Measurements from ENCODE around the gene ZNF423.

ZNF423 gene

DNA sequence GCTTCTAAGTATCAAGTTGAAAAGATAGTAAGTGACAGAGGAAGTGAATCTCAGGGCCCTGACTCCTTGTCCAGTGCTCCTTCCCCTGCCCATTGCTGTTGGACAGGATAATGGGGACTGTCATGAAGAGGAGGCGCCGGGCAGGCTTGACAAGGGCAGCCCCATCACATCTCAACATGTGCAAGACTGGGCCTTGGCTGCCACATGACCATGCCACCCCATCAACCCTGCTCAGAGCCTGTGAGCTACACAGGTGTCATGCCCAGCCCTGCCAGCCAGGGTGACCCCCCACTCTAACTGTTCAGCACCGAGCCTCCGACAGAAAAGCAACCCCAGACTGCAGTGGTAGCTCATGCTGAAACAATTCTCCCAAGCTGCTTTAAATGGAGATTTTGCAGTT lies 310.7 kb downstream of the ZNF423 start:
- DNase-seq: no peak

DNA sequence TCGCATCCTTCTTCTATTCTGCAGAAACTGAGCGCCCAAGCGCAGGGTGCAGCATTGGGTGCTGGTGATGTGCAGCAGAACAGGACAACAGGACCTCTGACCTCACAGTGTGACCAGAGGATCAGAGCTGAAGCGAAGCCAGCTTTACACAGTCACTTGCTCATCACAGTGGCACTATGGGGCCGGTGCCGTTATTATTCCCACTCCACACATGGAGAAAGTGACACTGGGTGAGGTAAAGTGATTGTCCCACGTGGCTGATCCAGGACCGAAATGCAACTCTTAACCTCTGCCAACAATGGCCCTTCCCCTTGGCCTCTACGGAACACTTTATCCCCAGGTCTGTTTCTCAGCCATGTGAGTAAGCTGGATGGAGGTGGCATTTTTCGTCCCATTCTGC lies 311.1 kb downstream of the ZNF423 start:
- DNase-seq: no peak

DNA sequence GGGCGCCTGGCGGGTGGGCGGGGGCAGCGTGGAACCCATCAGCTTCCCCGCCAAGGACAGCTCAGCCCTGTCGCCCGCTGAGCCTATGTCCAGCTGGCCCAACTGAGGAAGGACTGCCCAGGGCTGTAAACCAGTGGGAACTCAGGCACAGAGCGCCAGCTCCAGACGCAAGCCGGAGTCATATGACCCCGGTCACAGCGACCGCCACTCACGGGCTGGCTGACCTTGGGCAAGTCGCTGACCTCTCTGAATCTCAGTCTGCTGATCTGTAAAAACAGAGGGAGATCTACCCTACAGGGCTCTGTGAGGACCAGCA lies 312.3 kb downstream of the ZNF423 start:
- DNase-seq: no peak

DNA sequence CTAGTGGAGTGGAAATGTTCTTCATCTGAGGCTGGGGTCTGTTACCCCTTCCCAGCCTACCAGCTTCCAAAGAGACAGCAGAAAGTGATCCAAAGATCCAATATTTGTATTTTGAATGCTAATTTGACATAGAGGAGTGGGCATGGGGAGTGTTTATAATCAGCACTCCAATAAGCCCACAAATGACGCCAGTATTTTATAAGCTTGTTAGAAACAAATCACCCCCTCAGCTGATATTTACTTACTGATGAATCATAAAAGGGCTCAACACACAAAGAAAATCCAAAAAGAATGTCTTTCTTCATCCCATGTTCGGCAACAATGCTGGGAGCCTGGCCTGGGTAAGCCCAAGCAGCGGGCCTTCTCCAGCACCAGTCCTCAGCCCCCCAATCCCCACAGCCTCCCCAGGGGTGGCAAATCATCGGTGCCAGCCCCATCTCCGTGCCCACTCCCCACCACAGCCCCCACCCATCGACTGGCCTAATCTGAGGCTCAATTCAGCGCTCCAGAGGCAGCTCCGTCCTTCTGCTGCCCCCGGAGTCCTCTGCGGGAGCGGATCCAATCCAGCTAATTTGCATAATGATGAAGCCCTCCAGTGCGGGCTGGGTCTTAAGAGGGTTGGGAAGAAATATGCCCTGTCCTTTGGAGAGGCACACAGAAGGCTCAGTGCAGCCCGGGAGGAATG lies 312.8 kb downstream of the ZNF423 start:
- no peak for DNase-seq

DNA sequence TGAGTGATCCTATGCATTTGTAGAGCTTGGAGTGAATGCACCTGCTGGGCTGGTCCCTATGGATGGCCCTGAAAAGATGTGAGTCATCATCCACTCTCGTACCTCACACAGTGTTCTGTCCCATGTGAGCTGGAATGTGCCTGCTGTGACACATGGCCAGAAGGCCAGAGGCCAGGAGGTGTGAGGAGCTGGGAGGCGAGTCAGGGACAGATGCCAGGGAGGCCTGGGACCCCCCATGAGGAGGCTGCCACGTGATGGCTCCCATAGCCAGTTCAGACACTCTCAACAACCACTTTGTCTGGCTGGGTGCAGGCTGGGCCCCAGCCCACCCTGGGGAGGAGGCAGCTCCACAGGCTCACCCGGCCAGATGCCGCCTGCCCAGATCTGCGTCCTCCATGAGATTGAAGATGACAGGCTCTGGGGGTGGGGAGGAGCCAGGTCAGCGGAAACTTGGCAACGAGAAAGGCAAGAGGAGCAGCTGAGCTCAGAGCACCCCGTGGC lies 313.5 kb downstream of the ZNF423 start:
- DNase-seq: no peak

DNA sequence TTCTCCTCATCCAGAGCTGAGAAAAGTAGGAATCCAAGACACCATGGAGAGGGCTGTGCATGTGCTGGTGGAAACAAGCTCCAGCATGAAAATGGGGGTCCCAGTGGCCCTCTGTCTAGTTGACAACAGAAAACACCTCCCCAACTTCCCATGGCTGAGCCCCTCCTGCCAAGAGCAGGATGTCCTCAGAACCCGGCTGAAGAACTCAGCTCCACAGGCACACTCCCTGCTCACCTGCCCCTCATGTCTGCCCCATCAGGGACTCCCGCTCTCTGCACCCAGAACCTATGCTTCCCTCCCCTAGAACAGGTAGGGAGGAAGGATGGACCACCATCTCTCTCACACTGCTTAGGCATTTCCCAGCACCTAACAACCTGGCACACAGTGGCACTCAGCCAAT lies 315.1 kb downstream of the ZNF423 start:
- DNase-seq: no peak

DNA sequence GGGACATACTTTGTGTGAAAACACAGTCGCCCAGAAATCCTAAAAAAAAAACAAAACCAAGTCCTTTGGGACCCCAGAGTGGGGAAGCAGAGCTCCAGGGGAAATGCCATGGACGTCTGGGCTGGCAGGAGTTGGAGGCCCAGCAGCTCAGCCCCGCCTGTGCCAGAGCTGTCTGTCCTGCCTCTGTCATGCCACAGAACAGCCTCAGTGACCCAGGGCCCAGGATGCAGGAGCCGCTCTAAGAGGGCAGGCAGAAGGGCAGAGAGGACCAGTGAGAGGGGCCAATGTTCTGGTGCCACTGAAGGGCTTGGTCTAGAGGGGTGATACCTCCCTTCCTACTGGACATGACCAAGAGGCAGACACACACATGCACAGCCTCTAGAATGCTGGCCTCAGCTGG lies 316.2 kb downstream of the ZNF423 start:
- no peak for DNase-seq

DNA sequence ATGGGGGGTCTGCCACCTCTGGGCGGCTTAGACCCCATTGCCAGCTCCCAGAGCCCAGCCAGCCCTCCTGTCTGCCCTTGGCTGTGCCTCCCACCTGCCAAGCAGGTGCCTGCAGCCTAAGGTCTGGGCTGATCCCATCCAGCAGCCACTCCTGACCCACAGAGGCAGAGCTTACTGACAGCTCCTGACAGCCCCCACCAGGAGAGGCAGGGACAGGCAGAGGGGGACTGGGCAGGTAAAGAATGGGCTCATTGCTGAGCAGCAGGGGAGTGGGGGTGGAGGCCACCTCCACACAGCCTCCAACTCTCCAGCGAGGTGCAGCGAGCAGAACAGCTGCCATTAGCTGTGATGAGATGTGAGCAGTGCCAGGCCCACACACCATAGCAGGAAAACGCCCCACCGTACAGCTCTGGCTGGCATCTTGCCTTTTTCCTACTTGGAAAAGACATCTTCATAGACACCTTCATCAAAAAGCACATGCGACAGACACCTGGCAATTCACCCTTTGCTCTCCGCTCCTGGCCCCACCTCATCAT lies 317.9 kb downstream of the ZNF423 start:
- no peak for DNase-seq

DNA sequence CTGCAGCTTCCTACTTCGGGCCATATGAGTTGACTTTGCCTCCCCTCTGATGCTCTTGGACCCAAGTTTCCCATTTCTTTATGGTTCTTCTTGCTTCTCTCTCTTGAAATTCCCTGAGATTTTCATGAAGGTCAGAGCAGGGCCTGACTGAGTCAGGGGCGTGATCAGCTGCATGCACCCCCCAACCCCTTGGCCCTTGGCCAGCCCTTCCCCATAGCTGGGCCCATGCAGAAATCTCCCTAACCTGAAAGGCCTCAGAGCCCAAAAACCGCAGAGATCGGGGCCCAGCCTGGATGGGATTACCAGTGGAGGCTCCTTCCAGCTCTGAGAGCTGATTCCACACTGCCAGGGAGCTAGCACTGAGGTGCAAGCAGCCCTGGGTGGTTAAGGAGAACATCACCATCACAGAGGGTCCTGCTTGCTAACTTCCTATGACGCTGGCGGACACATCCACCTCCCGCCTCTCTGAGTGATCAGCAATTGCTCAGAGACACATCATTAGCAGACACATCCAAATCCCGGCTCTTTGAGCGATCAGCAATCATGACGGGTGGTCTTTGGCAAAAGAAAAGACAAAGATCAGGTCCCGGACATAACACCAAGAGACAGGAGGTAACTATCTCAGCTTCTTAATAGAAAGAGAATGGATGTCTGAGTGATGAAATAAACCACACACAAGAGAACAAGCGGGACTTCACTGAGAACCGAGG lies 320.9 kb downstream of the ZNF423 start:
- DNase-seq: no peak

DNA sequence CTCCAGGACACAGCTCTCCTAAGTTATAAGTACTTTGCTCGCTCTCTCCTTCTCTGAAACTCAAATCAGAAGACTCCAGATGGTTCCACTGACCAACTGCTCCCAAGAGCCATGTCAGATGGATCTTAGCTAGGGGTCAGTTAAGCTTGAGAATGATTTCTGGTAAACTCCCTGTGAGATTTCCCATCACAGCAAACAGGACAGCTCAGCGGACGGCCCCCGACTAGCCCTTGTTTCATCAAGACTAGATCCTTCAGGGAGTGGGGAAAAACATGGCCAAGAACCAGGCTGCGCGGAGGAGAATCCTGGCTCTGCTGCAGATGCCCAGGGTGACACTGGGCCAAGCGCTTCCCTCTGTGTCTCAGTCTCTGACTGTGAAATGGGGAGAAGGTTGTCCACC lies 322.5 kb downstream of the ZNF423 start:
- DNase-seq: no peak

DNA sequence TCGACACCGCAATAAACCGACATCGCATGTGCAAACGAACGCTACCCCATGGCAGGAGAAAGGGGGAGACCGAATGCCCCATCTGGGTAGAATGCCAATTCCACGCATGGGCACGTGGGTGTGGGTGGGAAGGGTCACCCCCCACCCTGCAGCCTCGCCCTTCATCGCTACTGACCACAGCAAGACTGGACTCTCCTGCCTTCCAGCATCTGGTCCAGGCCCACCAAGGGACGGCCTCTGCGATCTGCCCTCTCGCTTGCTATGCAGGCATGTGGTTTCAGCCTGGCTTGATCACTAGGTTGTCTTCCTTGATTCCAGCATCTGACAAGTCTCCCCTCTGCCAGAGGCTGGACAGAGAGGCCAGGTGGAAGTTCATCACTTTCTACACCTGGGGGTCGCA lies 323.0 kb downstream of the ZNF423 start:
- DNase-seq: no peak

DNA sequence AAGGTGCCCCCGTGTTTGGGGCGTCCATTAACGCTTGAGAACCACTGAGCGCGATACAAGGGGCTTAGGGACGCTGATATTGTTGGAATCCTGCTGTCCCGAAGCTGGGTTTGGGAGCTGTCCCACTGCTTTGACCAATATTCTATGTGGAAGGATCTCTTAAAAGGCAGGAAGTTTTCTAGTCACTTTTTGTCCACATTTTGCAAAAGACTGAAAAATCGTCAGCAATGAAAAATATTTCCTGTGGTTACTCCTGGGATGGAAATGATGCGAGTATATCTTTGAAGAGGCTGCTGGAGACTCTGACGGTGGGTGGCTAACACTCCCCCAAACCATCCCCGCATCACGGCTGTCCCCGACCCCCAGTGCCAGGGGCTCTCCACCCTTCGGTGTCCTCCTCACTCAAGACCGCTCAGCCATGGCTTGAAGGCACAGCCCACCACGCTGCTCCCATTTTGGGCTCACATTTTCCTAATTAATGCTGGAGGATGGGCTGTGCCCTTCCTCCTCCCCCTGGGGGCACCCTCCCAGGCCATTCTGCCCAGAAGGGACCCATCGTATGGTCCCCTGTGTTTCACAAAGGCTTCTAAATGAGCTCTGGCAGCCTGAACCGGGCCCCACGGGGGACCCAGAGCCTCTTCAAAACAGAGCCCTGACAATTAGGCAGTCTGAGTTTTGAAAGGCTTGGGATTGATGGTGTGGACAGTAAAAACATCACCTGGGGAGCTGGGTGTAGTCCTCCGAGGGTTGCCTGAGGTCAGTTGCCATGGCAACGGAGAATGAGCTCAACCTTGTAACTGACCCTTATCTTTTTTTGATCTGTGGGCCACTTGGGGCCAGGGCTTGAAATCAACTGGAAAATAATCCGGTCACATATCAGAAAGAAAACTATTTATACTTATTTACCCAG lies 323.7 kb downstream of the ZNF423 start:
- no peak for DNase-seq

DNA sequence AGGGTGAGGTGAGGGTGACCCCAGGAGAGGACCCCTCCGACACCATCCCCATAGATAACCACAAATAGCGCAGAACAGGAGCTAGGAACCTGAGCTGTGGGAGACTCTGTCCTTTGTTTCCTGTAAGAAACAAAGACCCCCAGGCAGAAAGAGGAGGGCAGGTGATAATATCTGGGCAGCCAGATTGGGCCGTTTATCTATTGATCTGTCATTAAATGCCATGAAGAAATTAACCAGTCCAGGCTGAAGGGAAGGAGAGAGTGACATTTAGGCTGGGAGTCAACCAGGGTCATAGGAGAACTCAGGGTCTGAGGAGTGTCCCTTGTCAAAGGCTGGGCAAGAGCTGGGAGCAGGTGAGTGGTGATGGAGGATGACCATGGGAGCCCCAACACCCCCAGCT lies 324.5 kb downstream of the ZNF423 start:
- no peak for DNase-seq

DNA sequence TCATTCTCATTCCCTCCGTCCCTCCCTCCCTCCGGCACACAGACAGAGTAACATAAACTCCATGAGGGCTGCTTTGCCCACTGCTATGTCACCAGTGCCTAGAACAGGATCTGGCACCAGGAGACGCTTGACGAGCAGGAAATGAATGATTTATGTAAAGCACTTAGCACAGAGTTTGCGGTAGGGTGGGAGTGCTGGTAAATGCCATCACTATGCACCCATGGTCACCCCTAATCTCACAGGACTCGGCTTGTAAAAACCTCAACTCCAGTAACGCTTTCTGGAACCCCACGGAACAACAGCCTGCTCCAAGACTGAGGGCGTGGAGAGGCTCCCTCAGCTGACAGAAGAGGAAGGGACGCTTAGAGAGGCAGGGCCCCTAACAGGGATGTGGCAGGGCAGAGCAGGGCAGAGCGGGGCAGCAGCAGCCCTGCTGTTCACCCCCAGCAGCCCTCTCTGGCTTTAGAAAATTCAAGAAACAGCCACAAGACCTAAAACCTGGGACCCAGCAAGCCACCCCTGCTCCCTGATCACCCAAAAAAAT lies 325.4 kb downstream of the ZNF423 start:
- no peak for DNase-seq

DNA sequence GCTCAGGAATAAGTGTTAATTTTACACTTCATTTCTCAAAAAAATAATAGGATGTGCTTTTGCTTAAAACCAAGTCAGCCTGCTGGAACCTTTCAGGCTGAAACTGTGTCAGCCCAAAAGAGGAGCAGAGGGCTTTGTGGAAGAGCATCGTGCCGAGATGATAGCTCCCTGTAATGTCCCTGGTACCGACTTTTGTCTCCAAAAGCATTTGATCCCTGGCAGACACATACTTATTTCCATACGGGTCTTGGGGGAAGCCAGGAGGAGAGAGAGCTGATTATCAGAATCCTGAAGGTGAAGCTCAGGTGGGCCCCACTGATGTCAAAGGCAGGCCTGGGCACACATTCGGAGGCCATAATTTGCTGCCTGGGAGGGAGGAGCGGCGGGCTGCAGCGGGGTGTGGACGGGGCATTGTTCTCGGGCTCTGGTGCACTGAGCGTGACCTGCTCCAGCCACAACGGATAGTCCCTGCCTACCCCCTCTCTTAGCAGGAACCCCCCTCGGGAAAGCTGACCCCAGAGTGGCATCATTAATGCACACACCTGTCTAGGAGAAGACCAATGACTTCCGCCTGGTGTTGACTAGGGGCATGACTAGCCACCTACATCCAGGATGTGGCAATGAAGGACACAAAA lies 326.4 kb downstream of the ZNF423 start:
- no peak for DNase-seq

DNA sequence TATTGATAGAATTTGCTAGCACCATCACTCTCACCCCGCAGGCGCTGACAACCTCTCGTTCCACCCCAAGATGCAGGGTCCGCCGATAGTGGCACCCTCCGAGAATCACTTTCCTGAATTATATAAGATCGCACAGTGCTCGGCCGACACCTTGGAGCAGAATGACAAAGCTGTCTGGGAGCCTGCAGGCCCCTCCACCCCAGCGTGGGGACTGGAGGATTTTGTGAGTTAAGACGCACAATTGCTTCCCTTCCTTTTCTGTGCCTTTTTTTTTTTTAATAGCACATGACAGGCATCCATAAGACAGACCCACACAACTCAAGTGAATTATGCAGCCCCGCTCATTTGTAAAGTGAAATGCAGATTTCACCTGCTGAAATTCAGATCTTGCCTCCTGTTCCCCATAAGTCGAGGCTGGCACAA lies 327.0 kb downstream of the ZNF423 start:
- DNase-seq: no peak

DNA sequence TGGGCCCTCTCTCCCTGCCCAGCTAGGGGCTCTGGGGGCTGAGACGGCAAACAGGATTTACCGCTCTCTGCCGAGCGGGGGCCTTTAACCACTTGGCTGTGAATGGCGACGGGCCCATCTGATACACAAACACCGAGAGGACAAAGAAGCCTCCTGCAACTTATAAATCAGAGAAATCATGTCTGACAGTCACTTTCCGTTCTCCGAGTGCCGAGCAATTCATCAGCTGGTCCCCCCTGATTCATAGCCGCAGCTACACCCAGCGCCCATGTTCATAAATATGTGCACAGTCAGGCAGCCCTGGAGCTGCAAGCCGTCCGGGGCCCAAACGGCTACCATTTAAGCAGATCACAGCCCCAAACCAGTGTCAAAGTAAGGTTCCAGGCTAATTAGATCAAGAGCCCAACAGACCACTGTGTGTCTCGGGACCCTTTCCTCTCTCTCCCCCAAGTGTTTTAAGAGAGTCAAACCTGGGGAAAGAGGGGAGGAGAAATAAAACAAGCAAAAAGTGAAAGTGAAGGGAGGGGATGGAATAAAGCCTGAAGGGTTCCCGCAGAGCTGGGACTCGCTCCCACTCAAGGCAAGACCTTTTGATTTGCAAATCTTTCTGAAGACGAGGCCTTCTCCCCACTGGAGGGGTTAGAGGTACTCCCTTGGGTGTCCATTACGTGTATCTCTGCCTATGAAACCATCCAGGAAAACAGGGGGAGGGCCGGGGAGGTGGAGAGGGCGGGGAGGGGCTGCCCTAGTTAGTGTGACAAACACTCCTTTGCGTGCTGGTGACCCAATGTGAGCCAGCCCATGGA lies 327.6 kb downstream of the ZNF423 start:
- DNase-seq: no peak

DNA sequence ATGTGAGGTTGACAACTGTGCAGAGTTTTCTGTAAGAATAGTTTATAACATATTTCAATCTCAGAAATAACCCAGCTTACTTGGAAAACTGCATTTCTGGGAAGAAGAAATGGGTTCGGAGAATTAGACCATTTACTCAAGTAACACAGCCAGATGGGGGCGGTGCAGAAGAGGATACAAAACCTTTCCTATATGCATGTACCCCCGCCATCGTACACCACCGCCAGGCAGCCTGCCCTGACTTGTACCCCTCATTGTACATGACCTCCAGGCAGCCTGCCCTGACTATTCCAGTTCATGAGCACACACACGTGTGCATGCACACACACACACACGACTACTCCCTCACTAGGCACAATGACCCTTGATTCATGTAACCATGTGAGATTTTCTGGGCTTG lies 328.3 kb downstream of the ZNF423 start:
- no peak for DNase-seq

DNA sequence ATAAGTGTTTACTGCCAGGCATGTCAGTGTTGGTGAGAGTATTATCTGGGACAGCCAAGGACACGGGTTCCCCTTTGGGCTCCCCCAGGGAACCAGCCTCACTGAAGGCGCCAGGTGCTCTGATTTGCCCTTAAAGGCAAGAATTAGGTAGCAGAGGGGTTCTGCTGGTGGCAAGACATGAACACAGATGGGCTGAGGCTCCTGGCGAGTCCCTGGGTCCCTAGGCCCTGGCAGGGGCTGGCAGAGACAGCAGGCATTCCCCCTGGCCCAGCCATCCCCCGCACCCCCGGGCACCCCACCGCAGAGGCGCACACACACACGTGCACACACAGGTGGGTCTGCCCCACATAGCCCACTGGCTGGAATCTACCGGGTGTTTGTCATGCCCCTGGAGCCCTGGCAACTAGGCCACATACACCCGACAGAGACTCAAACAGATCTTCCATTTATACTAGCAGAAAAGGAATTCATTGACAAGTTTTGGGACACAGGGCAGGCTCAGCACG lies 329.0 kb downstream of the ZNF423 start:
- no peak for DNase-seq

DNA sequence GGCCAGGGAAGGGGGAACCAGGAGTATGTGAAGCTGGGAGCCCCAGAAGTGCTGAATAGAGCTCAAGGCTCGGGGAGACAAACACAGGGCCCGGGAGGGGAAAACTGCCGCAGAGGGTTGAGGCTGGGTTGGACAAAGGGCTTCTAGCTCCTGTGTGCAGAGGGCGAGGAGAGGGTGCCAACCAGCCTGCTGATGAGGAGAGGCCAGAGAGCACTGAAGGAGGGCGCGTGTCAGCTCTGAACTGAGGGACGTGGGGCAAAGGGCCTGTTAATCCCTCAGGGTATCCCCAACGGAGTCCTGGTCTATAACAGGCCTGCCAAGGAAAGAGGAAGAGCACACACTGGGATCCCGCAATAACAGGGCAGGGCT lies 331.0 kb downstream of the ZNF423 start:
- no peak for DNase-seq

DNA sequence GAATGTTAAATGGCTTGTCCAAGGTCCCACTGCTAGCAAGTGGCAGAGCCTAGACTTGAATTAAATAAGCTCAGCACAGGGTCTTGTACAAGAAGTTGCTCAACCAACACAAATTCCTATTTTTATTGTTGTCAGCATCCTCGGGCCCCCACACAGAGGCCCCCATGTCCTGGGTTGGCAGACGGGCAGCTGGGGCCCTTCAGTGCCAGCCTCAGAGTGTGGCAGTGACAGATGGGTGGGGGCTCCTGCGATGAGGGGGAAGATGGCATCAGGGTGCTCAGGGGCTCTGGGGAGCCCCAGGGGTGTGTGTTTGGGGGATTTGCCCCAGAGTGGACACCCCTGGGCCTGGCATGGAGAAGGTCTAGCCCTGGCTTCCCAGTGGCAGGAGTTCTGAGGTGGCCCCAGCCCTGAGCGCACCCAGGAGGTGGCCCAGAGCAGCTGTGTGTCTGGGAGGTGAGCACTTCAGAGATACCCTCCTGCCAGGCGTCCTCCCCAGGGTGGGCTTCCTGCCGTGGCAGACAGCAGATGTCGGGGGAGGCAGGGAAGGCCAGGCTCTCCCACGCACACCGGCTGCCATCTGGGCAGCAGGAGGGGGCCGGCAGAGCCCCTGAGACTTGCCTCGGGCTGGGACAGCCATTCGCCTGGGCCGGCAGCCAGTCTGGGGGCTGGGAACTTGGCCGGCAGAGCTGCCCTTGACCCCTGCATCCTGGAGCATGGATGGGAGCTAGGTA lies 331.5 kb downstream of the ZNF423 start:
- no peak for DNase-seq

All from effector CD4-positive, alpha-beta T cell (primary cell).